Breast epithelium (tissue), 4 donors: ENCODE measurements around the gene DAPP1. TPM values are rescaled to one million over a fixed set of nuclear protein-coding genes. Genes with fewer than 3 reads are reported as not detected.

Experiments used
- DNase-seq, 2 donors: peaks; one replicate each; pipeline ENCODE4 v3.0.0-alpha.2; 2019; ENCODE audit warnings: low spot score in 2 of 2
- H3K27ac ChIP-seq, 2 donors: fragments of 200-600 bp; sonication (generic) in 1 of 2; one replicate each; pipeline ENCODE4 v1.5.1; 2016 to 2019; ENCODE audit warnings: mild to moderate bottlenecking in 1 of 2
- H3K27me3 ChIP-seq, 2 donors: fragments of 200-600 bp; sonication (generic) in 1 of 2; one replicate each; pipeline versions ENCODE4 v1.5.1 to v1.6.0; 2017 to 2019; ENCODE audit warnings: control low read depth in 1 of 2, mild to moderate bottlenecking in 1 of 2
- H3K36me3 ChIP-seq: fragments of 200-600 bp; one replicate; pipeline ENCODE4 v1.5.1; 2019
- H3K4me1 ChIP-seq, 2 donors: fragments of 200-600 bp; sonication (generic); one replicate each; pipeline ENCODE4 v1.5.1; 2016 to 2019; ENCODE audit warnings: control low read depth in 1 of 2
- H3K4me3 ChIP-seq, 3 donors: fragments of 200-600 bp; sonication (generic); 1 replicate in 2 of 3; 2 replicates in 1 of 3; pipeline ENCODE4 v1.5.1; 2016 to 2019; ENCODE audit warnings: mild to moderate bottlenecking in 3 of 3, moderate library complexity in 2 of 3
- H3K9me3 ChIP-seq, 2 donors: fragments of 200-600 bp; sonication (generic) in 1 of 2; one replicate each; pipeline ENCODE4 v1.5.1; 2016 to 2019; ENCODE audit warnings: control low read depth in 1 of 2
- POLR2A ChIP-seq: fragments of 450-650 bp; IDR thresholded peaks from one replicate; pipeline ENCODE4 v1.6.1; 2016; ENCODE audit warnings: antibody characterized with exemption, mild to moderate bottlenecking, moderate library complexity
- POLR2AphosphoS5 ChIP-seq, 3 donors: sonication (generic); formaldehyde crosslinking; IDR thresholded peaks; one replicate each; pipeline ENCODE4 v1.6.1; 2017; ENCODE audit warnings: antibody characterized with exemption in 3 of 3
- intact Hi-C: fragments of 100-400 bp; cut with DNase I; formaldehyde crosslinking; loops from one replicate; pipeline ENCODE4 v1.15.1; 2023; ENCODE audit warnings: low total_unique reads
- total RNA-seq, 3 donors: library from RNA; depleted of rRNA; stranded (reverse); fragments of >200 nt; gene quantifications; one replicate each; pipeline ENCODE4 v1.1.0, GENCODE V29; 2016
- TF ChIP-seq, protein P1 (sequence below), 3 donors: fragments of 450-650 bp; IDR thresholded peaks; one replicate each; pipeline ENCODE4 v1.5.1; 2016 to 2017; ENCODE audit warnings: antibody characterized with exemption in 3 of 3, mild to moderate bottlenecking in 3 of 3, moderate library complexity in 3 of 3

The DAPP1 gene
- total RNA-seq, 3 donors from 2014 or later: 2.7 to 10.2 (median 4.9) TPM

GRCh38 chr4:99857307-99857706 lies 40.7 kb downstream of the DAPP1 start:
- intact Hi-C loops: no loop called here
- Histone ChIP-seq H3K4me3 (no peak overlapping the region), H3K4me1 (no peaks in the 10 kb centered on the region), H3K27me3 (no peaks in the 10 kb centered on the region), H3K27ac (no peak overlapping the region), H3K9me3 (no peaks in the 10 kb centered on the region), H3K36me3 (no peaks in the 10 kb centered on the region)
- no peak for DNase-seq
- TF ChIP-seq POLR2AphosphoS5 (IDR thresholded peaks at IDR 0.05) (no peak), POLR2A (no peak)
- TF ChIP-seq, protein P1, sequence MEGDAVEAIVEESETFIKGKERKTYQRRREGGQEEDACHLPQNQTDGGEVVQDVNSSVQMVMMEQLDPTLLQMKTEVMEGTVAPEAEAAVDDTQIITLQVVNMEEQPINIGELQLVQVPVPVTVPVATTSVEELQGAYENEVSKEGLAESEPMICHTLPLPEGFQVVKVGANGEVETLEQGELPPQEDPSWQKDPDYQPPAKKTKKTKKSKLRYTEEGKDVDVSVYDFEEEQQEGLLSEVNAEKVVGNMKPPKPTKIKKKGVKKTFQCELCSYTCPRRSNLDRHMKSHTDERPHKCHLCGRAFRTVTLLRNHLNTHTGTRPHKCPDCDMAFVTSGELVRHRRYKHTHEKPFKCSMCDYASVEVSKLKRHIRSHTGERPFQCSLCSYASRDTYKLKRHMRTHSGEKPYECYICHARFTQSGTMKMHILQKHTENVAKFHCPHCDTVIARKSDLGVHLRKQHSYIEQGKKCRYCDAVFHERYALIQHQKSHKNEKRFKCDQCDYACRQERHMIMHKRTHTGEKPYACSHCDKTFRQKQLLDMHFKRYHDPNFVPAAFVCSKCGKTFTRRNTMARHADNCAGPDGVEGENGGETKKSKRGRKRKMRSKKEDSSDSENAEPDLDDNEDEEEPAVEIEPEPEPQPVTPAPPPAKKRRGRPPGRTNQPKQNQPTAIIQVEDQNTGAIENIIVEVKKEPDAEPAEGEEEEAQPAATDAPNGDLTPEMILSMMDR (IDR thresholded peaks at IDR 0.05): no peak

DNA sequence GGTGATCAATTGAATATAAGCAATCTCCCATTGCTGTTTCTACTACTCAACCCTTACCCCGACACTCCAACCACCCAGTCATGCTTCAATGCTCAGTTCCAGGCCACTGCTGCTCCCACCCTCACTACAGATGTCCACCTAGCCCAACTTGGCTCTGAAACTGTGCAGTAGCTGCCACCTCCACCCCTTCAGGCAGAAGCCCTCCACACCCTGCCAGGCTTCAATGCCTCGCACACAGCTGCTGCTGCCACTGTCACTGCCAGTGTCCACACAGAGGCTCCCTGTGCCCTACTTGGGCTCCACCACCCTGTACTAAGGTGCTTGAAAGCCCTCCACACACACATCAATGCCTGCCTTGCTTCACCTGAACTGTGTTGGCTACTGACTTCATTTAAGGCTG lies 43.0 kb downstream of the DAPP1 start:
- Histone ChIP-seq H3K9me3 (no peaks in the 10 kb centered on the region), H3K4me1 (no peaks in the 10 kb centered on the region), H3K27me3 (no peaks in the 10 kb centered on the region), H3K27ac (no peak overlapping the region), H3K36me3 (no peaks in the 10 kb centered on the region), H3K4me3 (no peak overlapping the region)
- no peak for TF ChIP-seq POLR2A
- TF ChIP-seq POLR2AphosphoS5 (IDR thresholded peaks at IDR 0.05): no peak
- TF ChIP-seq, protein P1 (IDR thresholded peaks at IDR 0.05): no peak
- no peak for DNase-seq
- intact Hi-C loops: no loop called here

- Histone ChIP-seq H3K4me3 (no peak overlapping the region), H3K9me3 (no peaks in the 10 kb centered on the region), H3K27me3 (no peaks in the 10 kb centered on the region), H3K27ac (no peak overlapping the region), H3K36me3 (no peaks in the 10 kb centered on the region), H3K4me1 (no peaks in the 10 kb centered on the region)
- TF ChIP-seq, protein P1 (IDR thresholded peaks at IDR 0.05): no peak
- TF ChIP-seq POLR2AphosphoS5 (IDR thresholded peaks at IDR 0.05): no peak
- no peak for DNase-seq
- intact Hi-C loops: no loop called here
Measured at GRCh38 chr4:99860521-99860920, 43.9 kb downstream of the DAPP1 start.

DNA sequence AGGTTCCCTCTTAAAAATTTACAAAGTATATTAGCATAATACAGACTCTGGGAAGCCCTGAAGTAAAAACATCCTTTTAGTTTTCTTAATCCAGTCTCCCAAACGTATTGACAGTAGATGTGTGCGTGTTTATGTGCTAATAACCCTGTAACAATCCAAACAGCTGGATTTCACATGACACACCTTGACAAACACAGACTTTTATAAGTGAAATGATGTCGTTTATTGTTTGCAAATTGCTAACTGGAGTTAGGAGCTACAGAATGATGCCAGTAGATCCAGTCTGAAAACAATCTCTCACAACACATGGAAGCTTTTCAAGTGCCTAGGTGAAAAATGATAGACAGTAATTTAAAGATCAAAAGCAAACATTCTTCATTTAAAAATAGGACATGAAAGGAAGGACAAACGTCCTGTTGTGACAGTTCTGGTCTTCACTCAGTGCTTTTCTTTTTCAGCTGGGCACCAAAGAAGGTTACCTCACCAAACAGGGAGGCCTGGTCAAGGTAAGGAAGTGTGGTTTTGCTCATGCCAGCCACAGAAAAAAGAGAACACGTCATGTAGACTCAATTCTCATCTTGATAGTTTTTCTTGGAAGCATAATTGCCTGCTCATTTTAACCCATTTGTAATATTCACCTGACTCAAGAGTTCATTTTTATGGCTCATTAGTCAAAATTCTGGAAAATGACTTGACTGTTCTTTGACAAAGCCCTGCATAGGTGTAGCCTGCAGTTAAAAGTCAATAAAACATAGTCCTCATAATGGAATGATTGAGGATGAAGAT lies 44.7 kb downstream of the DAPP1 start:
- no peaks in the 10 kb centered on the region for H3K27me3 ChIP-seq
- no peaks in the 10 kb centered on the region for H3K9me3 ChIP-seq
- intact Hi-C loops: no loop called here
- TF ChIP-seq POLR2AphosphoS5 (IDR thresholded peaks at IDR 0.05) (no peak), POLR2A (no peak)
- TF ChIP-seq, protein P1 (IDR thresholded peaks at IDR 0.05): no peak
- H3K4me1 ChIP-seq: no peaks in the 10 kb centered on the region
- no peak for DNase-seq
- no peaks in the 10 kb centered on the region for H3K36me3 ChIP-seq
- no peak overlapping the region for H3K27ac ChIP-seq
- no peak overlapping the region for H3K4me3 ChIP-seq

DNA sequence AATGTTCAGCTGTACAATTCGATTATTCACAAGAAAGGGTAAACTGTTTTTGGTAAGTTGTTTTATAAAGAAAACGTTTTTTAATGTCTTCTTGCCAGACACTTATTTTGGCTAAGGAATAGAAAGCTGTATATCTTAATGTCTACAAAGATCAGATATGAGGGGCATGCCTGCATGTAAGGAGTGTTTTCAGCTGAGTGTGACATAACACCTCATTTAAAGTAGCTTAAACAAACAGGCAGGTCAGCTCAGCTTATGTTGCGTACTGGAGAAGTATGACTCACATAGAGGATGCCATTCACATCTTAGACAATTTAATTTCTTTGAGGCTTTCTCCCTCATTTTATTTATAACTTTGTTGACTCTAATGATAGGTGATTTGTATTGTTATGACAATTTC lies 47.2 kb downstream of the DAPP1 start:
- TF ChIP-seq, protein P1 (IDR thresholded peaks at IDR 0.05): no peak
- TF ChIP-seq POLR2AphosphoS5 (IDR thresholded peaks at IDR 0.05): no peak
- TF ChIP-seq POLR2A: no peak
- H3K9me3 ChIP-seq: no peaks in the 10 kb centered on the region
- H3K4me1 ChIP-seq: no peaks in the 10 kb centered on the region
- H3K27me3 ChIP-seq: no peaks in the 10 kb centered on the region
- DNase-seq: no peak
- no peaks in the 10 kb centered on the region for H3K36me3 ChIP-seq
- H3K4me3 ChIP-seq: no peak overlapping the region
- no peak overlapping the region for H3K27ac ChIP-seq
- intact Hi-C loops: no loop called here
